ENCODE results near the gene LIM2. TPM values are rescaled to one million over a fixed set of nuclear protein-coding genes. Genes with fewer than 3 reads are reported as not detected.
A peak's percentile ranks its signal among the peaks of the same experiment; 100 is the strongest.

Gene LIM2
- total and polyA plus RNA-seq, 2 of the 4 experiments (the other 2 are of a cell fraction) = not detected

DNA sequence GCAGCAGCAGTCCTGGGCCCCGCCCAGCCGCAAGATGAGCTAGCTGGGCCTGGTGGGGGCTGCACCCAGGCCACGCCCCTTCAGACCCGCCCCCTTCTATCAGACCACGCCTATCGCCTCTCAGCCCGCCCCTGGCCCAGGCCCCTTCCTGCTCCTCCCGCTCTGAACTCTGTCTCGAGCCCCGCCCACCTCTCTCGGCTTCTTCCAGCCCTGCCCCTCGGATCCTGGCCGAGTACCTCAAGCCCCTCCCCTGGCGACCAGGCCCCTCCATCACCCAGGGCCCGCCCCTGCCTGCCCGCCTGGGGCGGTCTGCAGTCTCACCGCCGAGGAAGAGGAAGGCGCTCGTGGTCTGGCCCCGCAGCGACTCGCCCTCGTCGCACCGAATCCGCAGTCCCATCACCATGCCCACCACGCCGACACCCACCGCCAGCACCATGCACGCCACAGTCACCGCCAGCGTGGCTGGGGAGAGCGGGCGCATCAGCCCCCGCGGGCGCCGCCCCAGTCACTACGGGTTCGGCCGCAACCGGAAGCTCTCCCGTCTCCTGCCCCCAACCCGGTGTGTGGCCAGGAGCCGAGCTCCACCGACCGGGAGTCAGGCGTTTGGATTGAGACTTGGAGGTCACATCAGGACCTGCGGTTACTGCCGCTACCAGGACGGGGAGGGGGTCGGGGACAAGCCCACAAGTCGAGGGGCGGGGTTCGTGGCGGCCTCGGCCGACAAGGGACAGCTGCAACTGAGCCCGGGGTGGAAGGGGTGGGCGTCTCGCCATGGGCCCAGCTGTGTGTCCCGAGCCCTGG lies 20.0 kb downstream of the LIM2 start:
- Histone ChIP-seq H2BK20ac (ENCODE audit: low read depth, low read length) (peak overlapping the region; percentile 20; the same call in 1 of the 2 replicates), H3K56ac (ENCODE audit: extremely low read depth, insufficient read depth, low read length) (peak overlapping the region; percentile 76), H3K36me3 (ENCODE audit: control insufficient read depth, insufficient read depth, low read length) (no peaks in the 10 kb centered on the region), H3K27me3 (ENCODE audit: control insufficient read depth, insufficient read depth, low read length) (no peaks in the 10 kb centered on the region; the same call in 1 of the 2 replicates), H3K4me3 (ENCODE audit: insufficient read depth, low read depth, low read length) (peak overlapping the region; percentile 84), H3K79me1 (ENCODE audit: low read depth in 1 of 2, low read length in 2 of 2) (peaks cover 9 to 39% of the 10 kb centered on the region in 2 experiments; a peak in 3 of 4 replicates), H3K14ac (replicated peaks; ENCODE audit: low read depth, low read length) (peak overlapping the region; percentile 84), H3K4ac (ENCODE audit: low read depth, low read length) (peak overlapping the region; percentile 95), H2AK5ac (ENCODE audit: low read depth, low read length) (peak overlapping the region; percentile 95), H3K9me1 (ENCODE audit: insufficient read depth, low read length) (peaks cover 15% of the 10 kb centered on the region), H4K5ac (ENCODE audit: low read depth, low read length) (peak overlapping the region; percentile 70), H3K4me2 (ENCODE audit: low read depth, low read length) (peak overlapping the region; percentile 72), H2AFZ (replicated peaks; ENCODE audit: low read length, poor library complexity) (peak overlapping the region; percentile 100), H3K27ac (ENCODE audit: insufficient read depth, low read length) (peak overlapping the region; percentile 97), H2BK5ac (ENCODE audit: low read depth, low read length, poor library complexity, severe bottlenecking) (peak overlapping the region; percentile 96), H3K4me1 (ENCODE audit: control insufficient read depth, insufficient read depth, low read length) (peaks cover 14% of the 10 kb centered on the region), H4K91ac (ENCODE audit: insufficient read depth, low read depth, low read length) (peak overlapping the region; percentile 69), H2AK9ac (replicated peaks; ENCODE audit: low read depth, low read length, poor library complexity) (peak overlapping the region; percentile 98), H2BK15ac (ENCODE audit: low read depth, low read length) (no peak overlapping the region), H4K20me1 (ENCODE audit: insufficient read depth, low read length) (no peaks in the 10 kb centered on the region), H3K18ac (ENCODE audit: low read depth, low read length) (peak overlapping the region; percentile 81), H3K23ac (ENCODE audit: low read depth, low read length) (peak overlapping the region; percentile 78; the same call in 1 of the 2 replicates), H3K9ac (ENCODE audit: low read depth, low read length) (peak overlapping the region; percentile 91), H3K9me3 (ENCODE audit: control insufficient read depth, insufficient read depth, low read length) (no peaks in the 10 kb centered on the region), H4K8ac (ENCODE audit: low read depth in 2 of 2, low read length in 2 of 2) (peak overlapping the region; percentile 85 to 93), H2BK120ac (ENCODE audit: low read depth, low read length) (peak overlapping the region; percentile 64; the same call in 1 of the 2 replicates)
- ChIA-PET POLR2A (ENCODE audit: unreplicated experiment) (interaction anchor here (0.6 to 1.0 kb wide), 3 partner anchors 17 to 321 kb away, joined by 3 to 4 read pairs (median 3); no protein-coding TSS in a partner anchor), CTCF (no interaction called here)
- DNase-seq (peak; percentile 98), ATAC-seq (ENCODE audit: low read depth) (peak; percentile 90)
- TF ChIP-seq BHLHE40 (IDR thresholded peaks at IDR 0.05; ENCODE audit: low read depth, low read length) (no peak), MAZ (IDR thresholded peaks at IDR 0.05; ENCODE audit: borderline replicate concordance, low read depth, low read length) (peak; percentile 87), MAFK (IDR thresholded peaks at IDR 0.05; ENCODE audit: low read depth, low read length) (no peak), MXI1 (IDR thresholded peaks at IDR 0.05; ENCODE audit: borderline replicate concordance, low read depth, low read length) (peak; percentile 87), RAD21 (IDR thresholded peaks at IDR 0.05; ENCODE audit: low read length) (no peak), CHD1 (IDR thresholded peaks at IDR 0.05; ENCODE audit: low read depth, low read length) (no peak), POLR2A (IDR thresholded peaks at IDR 0.05; ENCODE audit: low read depth, low read length) (peak; percentile 57; the same call in 1 of the 2 replicates)
- TF ChIP-seq, protein P1, sequence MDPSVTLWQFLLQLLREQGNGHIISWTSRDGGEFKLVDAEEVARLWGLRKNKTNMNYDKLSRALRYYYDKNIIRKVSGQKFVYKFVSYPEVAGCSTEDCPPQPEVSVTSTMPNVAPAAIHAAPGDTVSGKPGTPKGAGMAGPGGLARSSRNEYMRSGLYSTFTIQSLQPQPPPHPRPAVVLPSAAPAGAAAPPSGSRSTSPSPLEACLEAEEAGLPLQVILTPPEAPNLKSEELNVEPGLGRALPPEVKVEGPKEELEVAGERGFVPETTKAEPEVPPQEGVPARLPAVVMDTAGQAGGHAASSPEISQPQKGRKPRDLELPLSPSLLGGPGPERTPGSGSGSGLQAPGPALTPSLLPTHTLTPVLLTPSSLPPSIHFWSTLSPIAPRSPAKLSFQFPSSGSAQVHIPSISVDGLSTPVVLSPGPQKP (IDR thresholded peaks at IDR 0.05; ENCODE audit: borderline replicate concordance, low read depth, low read length) = no peak
- TF ChIP-seq, protein P2, sequence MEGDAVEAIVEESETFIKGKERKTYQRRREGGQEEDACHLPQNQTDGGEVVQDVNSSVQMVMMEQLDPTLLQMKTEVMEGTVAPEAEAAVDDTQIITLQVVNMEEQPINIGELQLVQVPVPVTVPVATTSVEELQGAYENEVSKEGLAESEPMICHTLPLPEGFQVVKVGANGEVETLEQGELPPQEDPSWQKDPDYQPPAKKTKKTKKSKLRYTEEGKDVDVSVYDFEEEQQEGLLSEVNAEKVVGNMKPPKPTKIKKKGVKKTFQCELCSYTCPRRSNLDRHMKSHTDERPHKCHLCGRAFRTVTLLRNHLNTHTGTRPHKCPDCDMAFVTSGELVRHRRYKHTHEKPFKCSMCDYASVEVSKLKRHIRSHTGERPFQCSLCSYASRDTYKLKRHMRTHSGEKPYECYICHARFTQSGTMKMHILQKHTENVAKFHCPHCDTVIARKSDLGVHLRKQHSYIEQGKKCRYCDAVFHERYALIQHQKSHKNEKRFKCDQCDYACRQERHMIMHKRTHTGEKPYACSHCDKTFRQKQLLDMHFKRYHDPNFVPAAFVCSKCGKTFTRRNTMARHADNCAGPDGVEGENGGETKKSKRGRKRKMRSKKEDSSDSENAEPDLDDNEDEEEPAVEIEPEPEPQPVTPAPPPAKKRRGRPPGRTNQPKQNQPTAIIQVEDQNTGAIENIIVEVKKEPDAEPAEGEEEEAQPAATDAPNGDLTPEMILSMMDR (conservative IDR thresholded peaks at IDR 0.05; ENCODE audit: low read depth, low read length) = no peak
- WGBS, 2 experiments (ENCODE audit: extremely low coverage in 2 of 2, insufficient read length in 1 of 2) = 1% methylated on average over 19 of the region's 64 CpGs; no CpG with 5 or more reads in 1 of the 2 experiments
- dilution Hi-C loops (cut with HindIII; ENCODE audit: low sequenced_read_pairs, unreplicated experiment) = no loop called here
- intact Hi-C loops (cut with micrococcal nuclease) = loop anchor here (1.0 kb wide), 1 partner anchor 27 kb away; no protein-coding TSS in a partner anchor
- in situ Hi-C loops (cut with MboI; ENCODE audit: low sequenced_read_pairs) = no loop called here
- no TSS peak for BruUV-seq (replicated peaks)

All from IMR-90 (cell line).